WTC11 (cell line): ENCODE data around the gene TSR3. TPM values are rescaled to one million over a fixed set of nuclear protein-coding genes. Genes with fewer than 3 reads are reported as not detected.
A peak's percentile ranks its signal among the peaks of the same experiment; 100 is the strongest.

Source experiments
- ATAC-seq: fragments of 200-7000 bp; cut with Tn5 transposase; 2 replicates; pipeline ENCODE4 v1.10.0; 2021; ENCODE audit warnings: mild to moderate bottlenecking, moderate library complexity
- CTCF ChIA-PET: fragments of 300-600 bp; sonication (Branson Sonifier 250); formaldehyde crosslinking; loops from one replicate; lab custom pipeline; 2021; ENCODE audit warnings: antibody characterized with exemption; lab: Charles Lee
- POLR2A ChIA-PET: fragments of 350-600 bp; sonication (Branson Sonifier 250); formaldehyde crosslinking; loops from one replicate; lab custom pipeline; 2021; ENCODE audit warnings: antibody characterized with exemption; lab: Charles Lee
- DNase-seq: peaks from one replicate; pipeline ENCODE4 v3.0.0; 2021; ENCODE audit warnings: low spot score
- H3K27ac Mint-ChIP-seq: 2 replicates; pipeline ENCODE4 v1.8.0; 2021; ENCODE audit warnings: mixed read lengths
- H3K27me3 Mint-ChIP-seq: 2 replicates; pipeline ENCODE4 v1.8.0; 2021; ENCODE audit warnings: low read depth, mild to moderate bottlenecking, moderate library complexity, mixed read lengths
- H3K36me3 Mint-ChIP-seq: 2 replicates; pipeline ENCODE4 v1.8.0; 2021; ENCODE audit warnings: mixed read lengths
- H3K4me1 Mint-ChIP-seq: 2 replicates; pipeline ENCODE4 v1.8.0; 2022; ENCODE audit warnings: mixed read lengths
- H3K4me3 Mint-ChIP-seq: 2 replicates; pipeline ENCODE4 v1.8.0; 2021; ENCODE audit warnings: mild to moderate bottlenecking, moderate library complexity, mixed read lengths
- H3K9me3 Mint-ChIP-seq: 2 replicates; pipeline ENCODE4 v1.8.0; 2021; ENCODE audit warnings: mixed read lengths
- EMX1 ChIP-seq: fragments of 250-450 bp; sonication (Bioruptor Pico); IDR thresholded peaks from 2 replicates; pipeline ENCODE4 v1.8.0; 2021; ENCODE audit warnings: mild to moderate bottlenecking
- ETV6 ChIP-seq: sonication (generic); formaldehyde crosslinking; IDR thresholded peaks from 2 replicates; pipeline ENCODE4 v1.8.1; 2022; ENCODE audit warnings: mild to moderate bottlenecking, missing genetic modification reagents
- FOXJ3 ChIP-seq: sonication (generic); formaldehyde crosslinking; IDR thresholded peaks from 2 replicates; pipeline ENCODE4 v1.9.0; 2021; ENCODE audit warnings: missing genetic modification reagents, mild to moderate bottlenecking, borderline replicate concordance
- HMGA2 ChIP-seq: fragments of 250-450 bp; sonication (Bioruptor Pico); IDR thresholded peaks from 2 replicates; pipeline ENCODE4 v1.4.0; 2021; ENCODE audit warnings: mild to moderate bottlenecking, moderate library complexity
- JAZF1 ChIP-seq: fragments of 250-450 bp; sonication (Bioruptor Pico); IDR thresholded peaks from 2 replicates; pipeline ENCODE4 v1.9.0; 2021; ENCODE audit warnings: moderate library complexity, mild to moderate bottlenecking, inconsistent platforms
- NFATC4 ChIP-seq: fragments of 250-450 bp; sonication (Bioruptor Pico); IDR thresholded peaks from 2 replicates; pipeline ENCODE4 v1.9.0; 2021; ENCODE audit warnings: mild to moderate bottlenecking
- NFE2L1 ChIP-seq: sonication (generic); formaldehyde crosslinking; IDR thresholded peaks from 2 replicates; pipeline ENCODE4 v1.8.1; 2023; ENCODE audit warnings: missing genetic modification reagents
- RORB ChIP-seq: fragments of 250-450 bp; sonication (Bioruptor Pico); IDR thresholded peaks from 2 replicates; pipeline ENCODE4 v1.9.0; 2021; ENCODE audit warnings: mild to moderate bottlenecking
- SP1 ChIP-seq: sonication (generic); formaldehyde crosslinking; conservative IDR thresholded peaks from 2 replicates; pipeline ENCODE4 v1.8.1; 2022; ENCODE audit warnings: missing genetic modification reagents
- TCF7 ChIP-seq: sonication (generic); formaldehyde crosslinking; IDR thresholded peaks from 2 replicates; pipeline ENCODE4 v1.8.0; 2022; ENCODE audit warnings: mild to moderate bottlenecking, low read depth, missing genetic modification reagents, moderate library complexity
- ZBTB21 ChIP-seq: sonication (generic); formaldehyde crosslinking; IDR thresholded peaks from 2 replicates; pipeline ENCODE4 v1.8.1; 2023; ENCODE audit warnings: mild to moderate bottlenecking, missing genetic modification reagents, borderline replicate concordance
- ZNF263 ChIP-seq: sonication (generic); formaldehyde crosslinking; IDR thresholded peaks from 2 replicates; pipeline ENCODE4 v1.8.1; 2022; ENCODE audit warnings: low read depth, mild to moderate bottlenecking, moderate library complexity, missing genetic modification reagents
- ZNF671 ChIP-seq: fragments of 250-450 bp; sonication (Bioruptor Pico); IDR thresholded peaks from 2 replicates; pipeline ENCODE4 v1.8.0; 2021; ENCODE audit warnings: mild to moderate bottlenecking
- total RNA-seq: library from RNA; stranded (reverse); gene quantifications from 3 replicates; pipeline ENCODE4 v1.2.3, GENCODE V29; 2021
- TF ChIP-seq, protein P1 (sequence below): sonication (generic); formaldehyde crosslinking; IDR thresholded peaks from 2 replicates; pipeline ENCODE4 v1.8.0; 2022; ENCODE audit warnings: missing genetic modification reagents
- TF ChIP-seq, protein P2 (sequence below): sonication (generic); formaldehyde crosslinking; IDR thresholded peaks from 2 replicates; pipeline ENCODE4 v1.8.0; 2023; ENCODE audit warnings: missing genetic modification reagents, mild to moderate bottlenecking, borderline replicate concordance
- TF ChIP-seq, protein P3 (sequence below): sonication (generic); formaldehyde crosslinking; IDR thresholded peaks from 2 replicates; pipeline ENCODE4 v1.8.1; 2023; ENCODE audit warnings: mild to moderate bottlenecking, missing genetic modification reagents

TSR3 gene
- total RNA-seq, 1 experiment from 2014 or later, result 66.3 TPM

DNA sequence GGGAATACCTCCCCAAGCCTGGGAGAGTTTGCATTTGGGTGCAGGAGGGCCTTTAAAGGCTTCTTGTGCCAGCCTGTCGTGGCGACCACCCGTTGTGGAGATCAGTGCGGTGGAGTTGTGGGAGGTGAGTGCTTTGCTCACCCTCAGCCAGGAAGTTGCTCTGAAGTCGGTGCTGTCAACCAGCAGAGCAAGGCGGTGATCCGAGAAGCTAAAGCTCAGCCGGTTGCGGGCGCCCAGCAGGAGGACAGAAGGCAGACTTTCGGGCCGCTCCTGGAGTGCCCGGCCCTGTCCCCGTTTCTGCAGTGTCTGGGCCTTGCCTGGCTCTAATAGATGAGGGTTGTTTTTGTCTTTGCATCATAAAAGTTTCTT, 40.9 kb downstream of the TSR3 start:
- peak overlapping the region; percentile 89 for H3K27ac Mint-ChIP-seq
- DNase-seq (no peak), ATAC-seq (no peak)
- H3K9me3 Mint-ChIP-seq, result no peaks in the 10 kb centered on the region
- CTCF ChIA-PET, result interaction anchor here (0.5 kb wide), 1 partner anchor 102 kb away, joined by 4 read pairs; no protein-coding TSS in a partner anchor
- no peak for TF ChIP-seq SP1 (CRISPR knock-in tag)
- TF ChIP-seq ZNF263 (CRISPR knock-in tag), result no peak
- TF ChIP-seq RORB (CRISPR knock-in tag), result no peak
- H3K4me1 Mint-ChIP-seq, result peaks cover 8% of the 10 kb centered on the region
- H3K4me3 Mint-ChIP-seq, result peak overlapping the region; percentile 90
- POLR2A ChIA-PET, result no interaction called here
- peaks cover 16% of the 10 kb centered on the region for H3K36me3 Mint-ChIP-seq
- no peaks in the 10 kb centered on the region for H3K27me3 Mint-ChIP-seq

DNA sequence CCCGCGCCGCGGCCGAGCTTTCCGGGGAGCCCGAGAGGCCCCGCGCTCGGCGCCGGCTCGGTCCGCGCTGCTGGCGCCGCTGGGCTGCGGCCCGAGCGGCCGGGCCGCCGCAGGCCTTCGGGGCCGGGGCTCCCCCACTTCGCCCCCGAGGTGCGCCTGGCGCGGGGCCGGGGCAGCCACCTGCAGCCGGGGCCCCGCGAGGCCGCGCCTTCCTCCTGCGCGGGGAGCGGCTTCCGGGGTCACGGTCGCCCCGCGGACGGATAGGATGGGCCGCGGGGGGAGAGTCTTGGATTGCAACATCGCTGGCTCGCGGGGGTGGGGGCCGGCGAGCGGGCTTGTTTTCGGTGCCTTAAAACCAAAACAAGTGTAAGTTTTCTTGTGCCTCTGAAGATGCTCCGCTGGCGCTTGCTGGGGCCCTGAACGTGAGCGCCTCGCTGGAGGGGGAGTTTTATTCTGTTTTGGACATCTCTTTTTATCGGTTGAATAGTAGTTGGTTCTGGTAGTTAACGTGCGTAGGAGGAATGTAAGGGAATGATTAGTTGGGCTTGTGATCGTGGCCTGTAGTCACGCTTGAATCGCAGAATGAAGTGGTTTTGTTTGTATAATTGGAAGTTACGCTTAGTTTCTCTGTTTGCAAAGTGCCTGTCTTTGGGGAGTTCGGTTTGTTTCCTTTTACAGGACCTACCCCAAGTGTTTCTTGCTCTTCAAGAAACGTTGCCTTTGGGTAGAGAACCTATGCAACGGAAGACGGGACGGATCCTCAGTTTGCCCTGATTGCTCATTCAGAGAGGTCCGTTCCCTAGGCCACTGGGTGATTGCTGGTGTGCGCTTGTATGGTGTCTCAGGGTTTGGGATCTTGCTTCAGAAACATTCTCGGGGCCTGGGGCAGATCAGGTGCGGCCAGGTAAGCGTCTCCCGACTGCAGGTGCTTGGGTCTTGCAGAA, 41.5 kb downstream of the TSR3 start:
- CTCF ChIA-PET, result interaction anchor here (0.6 to 1.6 kb wide), 3 partner anchors 9 to 739 kb away, joined by 3 to 7 read pairs (median 3); no protein-coding TSS in a partner anchor
- TF ChIP-seq EMX1 (CRISPR knock-in tag), result no peak
- TF ChIP-seq, protein P1, sequence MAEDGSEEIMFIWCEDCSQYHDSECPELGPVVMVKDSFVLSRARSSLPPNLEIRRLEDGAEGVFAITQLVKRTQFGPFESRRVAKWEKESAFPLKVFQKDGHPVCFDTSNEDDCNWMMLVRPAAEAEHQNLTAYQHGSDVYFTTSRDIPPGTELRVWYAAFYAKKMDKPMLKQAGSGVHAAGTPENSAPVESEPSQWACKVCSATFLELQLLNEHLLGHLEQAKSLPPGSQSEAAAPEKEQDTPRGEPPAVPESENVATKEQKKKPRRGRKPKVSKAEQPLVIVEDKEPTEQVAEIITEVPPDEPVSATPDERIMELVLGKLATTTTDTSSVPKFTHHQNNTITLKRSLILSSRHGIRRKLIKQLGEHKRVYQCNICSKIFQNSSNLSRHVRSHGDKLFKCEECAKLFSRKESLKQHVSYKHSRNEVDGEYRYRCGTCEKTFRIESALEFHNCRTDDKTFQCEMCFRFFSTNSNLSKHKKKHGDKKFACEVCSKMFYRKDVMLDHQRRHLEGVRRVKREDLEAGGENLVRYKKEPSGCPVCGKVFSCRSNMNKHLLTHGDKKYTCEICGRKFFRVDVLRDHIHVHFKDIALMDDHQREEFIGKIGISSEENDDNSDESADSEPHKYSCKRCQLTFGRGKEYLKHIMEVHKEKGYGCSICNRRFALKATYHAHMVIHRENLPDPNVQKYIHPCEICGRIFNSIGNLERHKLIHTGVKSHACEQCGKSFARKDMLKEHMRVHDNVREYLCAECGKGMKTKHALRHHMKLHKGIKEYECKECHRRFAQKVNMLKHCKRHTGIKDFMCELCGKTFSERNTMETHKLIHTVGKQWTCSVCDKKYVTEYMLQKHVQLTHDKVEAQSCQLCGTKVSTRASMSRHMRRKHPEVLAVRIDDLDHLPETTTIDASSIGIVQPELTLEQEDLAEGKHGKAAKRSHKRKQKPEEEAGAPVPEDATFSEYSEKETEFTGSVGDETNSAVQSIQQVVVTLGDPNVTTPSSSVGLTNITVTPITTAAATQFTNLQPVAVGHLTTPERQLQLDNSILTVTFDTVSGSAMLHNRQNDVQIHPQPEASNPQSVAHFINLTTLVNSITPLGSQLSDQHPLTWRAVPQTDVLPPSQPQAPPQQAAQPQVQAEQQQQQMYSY (CRISPR knock-in tag), result no peak
- no peak for TF ChIP-seq ZBTB21 (CRISPR knock-in tag)
- TF ChIP-seq SP1 (CRISPR knock-in tag), result no peak
- TF ChIP-seq NFE2L1 (CRISPR knock-in tag), result no peak
- no peak for TF ChIP-seq ETV6 (CRISPR knock-in tag)
- no peak for TF ChIP-seq NFATC4 (CRISPR knock-in tag)
- no peak for TF ChIP-seq HMGA2 (CRISPR knock-in tag)
- TF ChIP-seq TCF7 (CRISPR knock-in tag), result no peak
- TF ChIP-seq ZNF671 (CRISPR knock-in tag), result no peak
- TF ChIP-seq, protein P2, sequence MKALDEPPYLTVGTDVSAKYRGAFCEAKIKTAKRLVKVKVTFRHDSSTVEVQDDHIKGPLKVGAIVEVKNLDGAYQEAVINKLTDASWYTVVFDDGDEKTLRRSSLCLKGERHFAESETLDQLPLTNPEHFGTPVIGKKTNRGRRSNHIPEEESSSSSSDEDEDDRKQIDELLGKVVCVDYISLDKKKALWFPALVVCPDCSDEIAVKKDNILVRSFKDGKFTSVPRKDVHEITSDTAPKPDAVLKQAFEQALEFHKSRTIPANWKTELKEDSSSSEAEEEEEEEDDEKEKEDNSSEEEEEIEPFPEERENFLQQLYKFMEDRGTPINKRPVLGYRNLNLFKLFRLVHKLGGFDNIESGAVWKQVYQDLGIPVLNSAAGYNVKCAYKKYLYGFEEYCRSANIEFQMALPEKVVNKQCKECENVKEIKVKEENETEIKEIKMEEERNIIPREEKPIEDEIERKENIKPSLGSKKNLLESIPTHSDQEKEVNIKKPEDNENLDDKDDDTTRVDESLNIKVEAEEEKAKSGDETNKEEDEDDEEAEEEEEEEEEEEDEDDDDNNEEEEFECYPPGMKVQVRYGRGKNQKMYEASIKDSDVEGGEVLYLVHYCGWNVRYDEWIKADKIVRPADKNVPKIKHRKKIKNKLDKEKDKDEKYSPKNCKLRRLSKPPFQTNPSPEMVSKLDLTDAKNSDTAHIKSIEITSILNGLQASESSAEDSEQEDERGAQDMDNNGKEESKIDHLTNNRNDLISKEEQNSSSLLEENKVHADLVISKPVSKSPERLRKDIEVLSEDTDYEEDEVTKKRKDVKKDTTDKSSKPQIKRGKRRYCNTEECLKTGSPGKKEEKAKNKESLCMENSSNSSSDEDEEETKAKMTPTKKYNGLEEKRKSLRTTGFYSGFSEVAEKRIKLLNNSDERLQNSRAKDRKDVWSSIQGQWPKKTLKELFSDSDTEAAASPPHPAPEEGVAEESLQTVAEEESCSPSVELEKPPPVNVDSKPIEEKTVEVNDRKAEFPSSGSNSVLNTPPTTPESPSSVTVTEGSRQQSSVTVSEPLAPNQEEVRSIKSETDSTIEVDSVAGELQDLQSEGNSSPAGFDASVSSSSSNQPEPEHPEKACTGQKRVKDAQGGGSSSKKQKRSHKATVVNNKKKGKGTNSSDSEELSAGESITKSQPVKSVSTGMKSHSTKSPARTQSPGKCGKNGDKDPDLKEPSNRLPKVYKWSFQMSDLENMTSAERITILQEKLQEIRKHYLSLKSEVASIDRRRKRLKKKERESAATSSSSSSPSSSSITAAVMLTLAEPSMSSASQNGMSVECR (CRISPR knock-in tag), result no peak
- TF ChIP-seq, protein P3, sequence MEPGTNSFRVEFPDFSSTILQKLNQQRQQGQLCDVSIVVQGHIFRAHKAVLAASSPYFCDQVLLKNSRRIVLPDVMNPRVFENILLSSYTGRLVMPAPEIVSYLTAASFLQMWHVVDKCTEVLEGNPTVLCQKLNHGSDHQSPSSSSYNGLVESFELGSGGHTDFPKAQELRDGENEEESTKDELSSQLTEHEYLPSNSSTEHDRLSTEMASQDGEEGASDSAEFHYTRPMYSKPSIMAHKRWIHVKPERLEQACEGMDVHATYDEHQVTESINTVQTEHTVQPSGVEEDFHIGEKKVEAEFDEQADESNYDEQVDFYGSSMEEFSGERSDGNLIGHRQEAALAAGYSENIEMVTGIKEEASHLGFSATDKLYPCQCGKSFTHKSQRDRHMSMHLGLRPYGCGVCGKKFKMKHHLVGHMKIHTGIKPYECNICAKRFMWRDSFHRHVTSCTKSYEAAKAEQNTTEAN (CRISPR knock-in tag), result no peak
- no peak for TF ChIP-seq JAZF1 (CRISPR knock-in tag)
- TF ChIP-seq FOXJ3 (CRISPR knock-in tag), result no peak
- TF ChIP-seq, all 79 proteins: peak for 0
- Mint-ChIP-seq H3K27ac (peak overlapping the region; percentile 89), H3K9me3 (no peaks in the 10 kb centered on the region), H3K4me3 (peak overlapping the region; percentile 90), H3K27me3 (no peaks in the 10 kb centered on the region), H3K4me1 (peaks cover 8% of the 10 kb centered on the region), H3K36me3 (peaks cover 12% of the 10 kb centered on the region; the same call in 1 of the 2 replicates)
- POLR2A ChIA-PET, result interaction anchor here (1.4 to 1.6 kb wide), 2 partner anchors 17 to 22 kb away, joined by 5 to 6 read pairs; no protein-coding TSS in a partner anchor
- DNase-seq (no peak), ATAC-seq (no peak)
